H1 (cell line): ENCODE results near the gene LIMA1. TPM values are rescaled to one million over a fixed set of nuclear protein-coding genes. Genes with fewer than 3 reads are reported as not detected.
A peak's percentile ranks its signal among the peaks of the same experiment; 100 is the strongest.

Experiments
- CTCF ChIA-PET: fragments of 300-600 bp; sonication (Branson Sonifier 250); formaldehyde crosslinking; loops from one replicate; lab custom pipeline; 2021; ENCODE audit not compliant: partially characterized antibody; lab: Charles Lee
- POLR2A ChIA-PET: fragments of 300-600 bp; sonication (Branson Sonifier 250); formaldehyde crosslinking; loops from one replicate; lab custom pipeline; 2021; ENCODE audit warnings: inconsistent platforms; ENCODE audit not compliant: partially characterized antibody; lab: Charles Lee
- DNase-seq, 2 experiments: peaks; one replicate each; pipeline versions ENCODE4 v3.0.0 to v3.0.0-alpha.2; 2010 to 2022; ENCODE audit warnings: low spot score in 2 of 2, low read depth in 1 of 2, mixed read lengths in 1 of 2
- FAIRE-seq: peaks from 2 replicates; lab custom pipeline; 2011; peaks lifted over from hg19 to GRCh38; lab: Jason Lieb, UNC
- H2AFZ ChIP-seq: 2 replicates; pipeline ENCODE4 v1.8.1; 2012; ENCODE audit warnings: low read length, inconsistent platforms
- H2AK5ac ChIP-seq: 2 replicates; pipeline ENCODE4 v1.6.1; 2013; ENCODE audit warnings: low read depth, low read length
- H2BK120ac ChIP-seq: replicated peaks from 2 replicates; pipeline ENCODE3; 2013; ENCODE audit warnings: low read depth, low read length, inconsistent platforms
- H2BK12ac ChIP-seq: 2 replicates; pipeline ENCODE4 v1.6.1; 2013; ENCODE audit warnings: low read depth, low read length
- H2BK15ac ChIP-seq: 2 replicates; pipeline ENCODE4 v1.6.1; 2013; ENCODE audit warnings: low read length
- H2BK20ac ChIP-seq: 2 replicates; pipeline ENCODE4 v1.6.1; 2013; ENCODE audit warnings: low read length
- H2BK5ac ChIP-seq: 2 replicates; pipeline ENCODE4 v1.6.1; 2013; ENCODE audit warnings: low read depth, low read length
- H3K14ac ChIP-seq: 2 replicates; pipeline ENCODE4 v1.6.1; 2013; ENCODE audit warnings: inconsistent platforms; ENCODE audit not compliant: insufficient read length
- H3K18ac ChIP-seq: 2 replicates; pipeline ENCODE4 v1.6.1; 2013; ENCODE audit warnings: low read length; ENCODE audit errors: extremely low read depth
- H3K23ac ChIP-seq: 2 replicates; pipeline ENCODE4 v1.6.1; 2013; ENCODE audit warnings: inconsistent platforms; ENCODE audit not compliant: insufficient read length
- H3K23me2 ChIP-seq: 2 replicates; pipeline ENCODE4 v1.6.1; 2013; ENCODE audit warnings: low read depth, low read length
- H3K27ac ChIP-seq: 2 replicates; pipeline ENCODE4 v1.6.1; 2011; ENCODE audit warnings: low read depth, low read length, inconsistent platforms
- H3K27me3 ChIP-seq, 4 experiments: replicated peaks in 1 of 4; 1 replicate in 1 of 4; 2 replicates in 3 of 4; pipeline versions ENCODE4 v1.6.1 to v1.8.1; 2011 to 2013; ENCODE audit warnings: low read length in 3 of 4, mild to moderate bottlenecking in 3 of 4, inconsistent platforms in 2 of 4, mixed read lengths in 2 of 4, moderate library complexity in 1 of 4; ENCODE audit not compliant: control insufficient read depth in 3 of 4, insufficient read depth in 3 of 4; ENCODE audit errors: extremely low read depth in 1 of 4
- H3K36me3 ChIP-seq, 4 experiments: 2 replicates each; pipeline versions ENCODE4 v1.6.1 to v1.8.1; 2011 to 2013; ENCODE audit warnings: mild to moderate bottlenecking in 4 of 4, low read length in 3 of 4, moderate library complexity in 2 of 4, control low read depth in 1 of 4, inconsistent platforms in 1 of 4; ENCODE audit not compliant: insufficient read depth in 4 of 4, control insufficient read depth in 2 of 4
- H3K4ac ChIP-seq: replicated peaks from 2 replicates; pipeline ENCODE3; 2013; ENCODE audit warnings: low read length, low read depth, mixed read lengths, inconsistent platforms; ENCODE audit not compliant: insufficient read length
- H3K4me1 ChIP-seq, 4 experiments: replicated peaks in 1 of 4; 1 replicate in 1 of 4; 2 replicates in 3 of 4; pipeline versions ENCODE4 v1.6.1 to v1.8.1; 2011 to 2013; ENCODE audit warnings: low read length in 3 of 4, inconsistent platforms in 2 of 4, mixed read lengths in 1 of 4; ENCODE audit not compliant: insufficient read depth in 4 of 4, control insufficient read depth in 3 of 4
- H3K4me2 ChIP-seq, 2 experiments: 2 replicates each; pipeline versions ENCODE4 v1.6.1 to v1.8.1; 2011 to 2013; ENCODE audit warnings: low read depth in 2 of 2, low read length in 2 of 2, control low read depth in 1 of 2, inconsistent platforms in 1 of 2, mild to moderate bottlenecking in 1 of 2; ENCODE audit not compliant: insufficient read depth in 1 of 2
- H3K4me3 ChIP-seq, 4 experiments: fragments of 200-600, 300-600 bp in 1 of 4; sonication (generic), shearing (Covaris generic), sonication (Bioruptor Twin) in 1 of 4; 2 replicates each; pipeline versions ENCODE4 v1.5.1 to v1.8.1; 2011 to 2016; ENCODE audit warnings: low read length in 4 of 4, low read depth in 3 of 4, control low read depth in 2 of 4, inconsistent platforms in 2 of 4, mild to moderate bottlenecking in 2 of 4, mixed read lengths in 1 of 4, moderate library complexity in 1 of 4; ENCODE audit not compliant: insufficient read depth in 2 of 4; ENCODE audit errors: extremely low read depth in 1 of 4
- H3K56ac ChIP-seq: replicated peaks from 2 replicates; pipeline ENCODE3; 2013; ENCODE audit warnings: low read depth, mild to moderate bottlenecking, mixed read lengths, low read length, inconsistent platforms; ENCODE audit not compliant: insufficient read length
- H3K79me1 ChIP-seq: 2 replicates; pipeline ENCODE4 v1.6.1; 2013; ENCODE audit warnings: low read depth, low read length, control low read depth
- H3K79me2 ChIP-seq, 2 experiments: 2 replicates each; pipeline versions ENCODE4 v1.6.1 to v1.8.1; 2012 to 2013; ENCODE audit warnings: low read length in 2 of 2, mild to moderate bottlenecking in 2 of 2, inconsistent platforms in 1 of 2; ENCODE audit not compliant: insufficient read depth in 2 of 2, control insufficient read depth in 1 of 2
- H3K9ac ChIP-seq, 4 experiments: replicated peaks in 1 of 4; 1 replicate in 1 of 4; 2 replicates in 3 of 4; pipeline versions ENCODE4 v1.6.1 to v1.8.1; 2011 to 2013; ENCODE audit warnings: low read depth in 3 of 4, low read length in 3 of 4, control low read depth in 2 of 4, mild to moderate bottlenecking in 2 of 4, moderate library complexity in 2 of 4, inconsistent platforms in 1 of 4; ENCODE audit errors: extremely low read depth in 1 of 4
- H3K9me3 ChIP-seq, 2 experiments: 2 replicates each; pipeline versions ENCODE4 v1.6.1 to v1.8.1; 2012 to 2013; ENCODE audit warnings: mild to moderate bottlenecking in 2 of 2, moderate library complexity in 2 of 2, control low read depth in 1 of 2, inconsistent platforms in 1 of 2, low read depth in 1 of 2, low read length in 1 of 2, mixed read lengths in 1 of 2; ENCODE audit not compliant: insufficient read depth in 2 of 2
- H4K20me1 ChIP-seq, 2 experiments: replicated peaks in 1 of 2; 2 replicates each; pipeline versions ENCODE3 to v1.8.1; 2011 to 2013; ENCODE audit warnings: inconsistent platforms in 2 of 2, low read length in 2 of 2, mild to moderate bottlenecking in 1 of 2; ENCODE audit not compliant: insufficient read depth in 2 of 2, control insufficient read depth in 1 of 2
- H4K5ac ChIP-seq: 2 replicates; pipeline ENCODE4 v1.6.1; 2013; ENCODE audit warnings: low read length, low read depth, mixed read lengths, inconsistent platforms; ENCODE audit not compliant: insufficient read length
- H4K8ac ChIP-seq: 2 replicates; pipeline ENCODE4 v1.8.0; 2013; ENCODE audit warnings: mild to moderate bottlenecking, moderate library complexity, low read length, inconsistent platforms; ENCODE audit not compliant: insufficient read depth; ENCODE audit errors: extremely low read depth
- H4K91ac ChIP-seq: replicated peaks from 2 replicates; pipeline ENCODE3; 2013; ENCODE audit warnings: low read length, mixed read lengths, inconsistent platforms; ENCODE audit not compliant: insufficient read length
- CHD1 ChIP-seq: IDR thresholded peaks from 2 replicates; pipeline ENCODE4 v1.6.1; 2012; ENCODE audit warnings: low read depth, low read length, improper control_type of control experiment
- RAD21 ChIP-seq, 2 experiments: IDR thresholded peaks in 1 of 2; conservative IDR thresholded peaks in 1 of 2; 2 replicates each; pipeline ENCODE4 v1.6.1; 2011; ENCODE audit warnings: low read depth in 2 of 2, low read length in 2 of 2, improper control_type of control experiment in 1 of 2, inconsistent platforms in 1 of 2, mild to moderate bottlenecking in 1 of 2, moderate library complexity in 1 of 2
- WGBS, 2 experiments: shearing (Covaris generic) in 1 of 2; methylation state at CpG; one replicate each; pipeline versions ENCODE4 v1.1.6 to v1.1.7; 2013 to 2015; ENCODE audit warnings: low lambda C conversion rate in 2 of 2, mixed read lengths in 2 of 2, inconsistent platforms in 1 of 2, low coverage in 1 of 2, missing lambda C conversion rate in 1 of 2; ENCODE audit not compliant: insufficient replicate concordance in 2 of 2, insufficient coverage in 1 of 2, insufficient read length in 1 of 2; ENCODE audit errors: extremely low coverage in 1 of 2, missing lambda C conversion rate in 1 of 2; 5-methylcytosine and 5-hydroxymethylcytosine counted together
- polyA plus RNA-seq, 7 experiments: library from polyadenylated mRNA; depleted of rRNA in 3 of 7; stranded (reverse) in 5 of 7; unstranded in 2 of 7; fragments of >200 nt in 5 of 7; fragments of 200-250 nt in 2 of 7; gene quantifications; 1 replicate in 5 of 7; 2 replicates in 1 of 7; 4 replicates in 1 of 7; pipeline versions ENCODE4 v1.2.1 to v1.2.3, GENCODE V29; 2011 to 2013; ENCODE audit warnings: missing spikeins in 2 of 7, mixed read lengths in 2 of 7
- total RNA-seq: library from RNA; stranded (reverse); fragmentation: NEBNext Ultra II Directional; extraction: Animal tissue kit (Norgen Biotek cat#: 25700); gene quantifications from 2 replicates; pipeline ENCODE4 v1.2.1, GENCODE V29; 2021

LIMA1 gene
- total and polyA plus RNA-seq, 2 of the 8 experiments (the other 6 are each of a cell fraction or from before 2014, with no cell fraction given) = 12.7 to 47.6 TPM

DNA sequence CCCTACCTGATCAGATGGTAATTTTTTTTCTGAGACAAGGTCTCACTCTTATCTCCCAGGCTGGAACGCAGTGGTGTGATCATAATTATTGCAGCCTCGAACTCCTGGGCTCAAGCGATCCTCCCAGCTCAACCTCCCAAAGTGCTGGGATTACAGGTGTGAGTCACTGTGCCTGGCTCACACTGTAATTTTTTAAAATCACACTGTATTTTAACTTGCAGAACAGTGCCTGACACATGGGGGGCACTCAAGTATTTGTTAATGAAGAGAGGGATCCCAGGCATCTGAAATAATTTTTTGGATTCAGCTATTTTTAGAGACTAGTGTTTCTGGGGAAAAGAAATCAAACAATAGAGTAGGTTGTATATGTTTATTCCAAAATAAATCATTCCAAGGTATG lies 21.7 kb downstream of the LIMA1 start:
- Histone ChIP-seq H3K23me2 (no peaks in the 10 kb centered on the region), H3K4me1 (no peaks in the 10 kb centered on the region), H3K9ac (no peak overlapping the region), H3K9me3 (no peaks in the 10 kb centered on the region), H4K91ac (no peak overlapping the region), H3K4me2 (no peak overlapping the region), H3K14ac (no peak overlapping the region), H3K56ac (no peak overlapping the region), H3K27me3 (no peaks in the 10 kb centered on the region)
- no peak for FAIRE-seq
- CTCF ChIA-PET = interaction anchor here (1.7 to 2.1 kb wide), 2 partner anchors 9 to 21 kb away, joined by 4 to 7 read pairs; partner anchors contain the start of gene LIMA1
- TF ChIP-seq RAD21 (IDR thresholded peaks at IDR 0.05 in 1 of 2, conservative IDR thresholded peaks at IDR 0.05 in 1 of 2; ENCODE audit: low read depth in 2 of 2, low read length in 2 of 2) = peak; percentile 15 to 25; a peak in 2 of 4 replicates
- TF ChIP-seq CHD1 = no peak
- TF ChIP-seq, all 59 proteins: peak for 1
- H3K4ac ChIP-seq = no peak overlapping the region
- no peak overlapping the region for H2BK15ac ChIP-seq
- H3K36me3 ChIP-seq = no peaks in the 10 kb centered on the region
- H4K5ac ChIP-seq = no peak overlapping the region
- H2BK5ac ChIP-seq = no peak overlapping the region
- no peaks in the 10 kb centered on the region for H4K20me1 ChIP-seq
- no peak overlapping the region for H3K27ac ChIP-seq
- POLR2A ChIA-PET = interaction anchor here (0.9 to 1.4 kb wide), 2 partner anchors 14 to 49 kb away, joined by 3 read pairs; no protein-coding TSS in a partner anchor
- H2AFZ ChIP-seq = no peak overlapping the region
- no peak overlapping the region for H2AK5ac ChIP-seq
- no peak for DNase-seq
- H2BK12ac ChIP-seq = no peak overlapping the region
- no peak overlapping the region for H3K23ac ChIP-seq
- no peaks in the 10 kb centered on the region for H3K79me1 ChIP-seq
- no peak overlapping the region for H2BK120ac ChIP-seq
- 91% methylated on average over 3 of the region's 3 CpGs; no CpG with 5 or more reads in 1 of the 2 experiments for WGBS, 2 experiments
- H2BK20ac ChIP-seq = no peak overlapping the region
- no peaks in the 10 kb centered on the region for H3K79me2 ChIP-seq
- no peak overlapping the region for H3K4me3 ChIP-seq
- no peak overlapping the region for H4K8ac ChIP-seq
- H3K18ac ChIP-seq = no peak overlapping the region
